NCI-H2227 treated with DMSO at 0.1 percent for 48 hours (cell line): ENCODE data around the gene FSTL5.
"Not testable (repeated sequence)": the region's sequence is repeated elsewhere in the genome, so short reads cannot be mapped to it uniquely, and the experiment has no call there.

Source experiments
- DNase-seq: peaks from one replicate; lab custom pipeline; 2025; lab: John Stamatoyannopoulos, UW

The FSTL5 gene

GRCh38 chr4:161841759-161842158, 322.0 kb downstream of the FSTL5 start:
- no peak for DNase-seq

GRCh38 chr4:161829591-161829990, 334.2 kb downstream of the FSTL5 start:
- no peak for DNase-seq

GRCh38 chr4:161828061-161828460, 335.7 kb downstream of the FSTL5 start:
- no peak for DNase-seq

GRCh38 chr4:161827013-161827412, 336.8 kb downstream of the FSTL5 start:
- no peak for DNase-seq

- DNase-seq = no peak
These were observed 340.4 kb downstream of the FSTL5 start for GRCh38 chr4:161823450-161823849.

GRCh38 chr4:161822174-161822573, 341.6 kb downstream of the FSTL5 start:
- no peak for DNase-seq

GRCh38 chr4:161817914-161818313, 345.9 kb downstream of the FSTL5 start:
- no peak for DNase-seq

GRCh38 chr4:161816958-161817357, 346.8 kb downstream of the FSTL5 start:
- no peak for DNase-seq

GRCh38 chr4:161815841-161816240, 348.0 kb downstream of the FSTL5 start:
- no peak for DNase-seq

- DNase-seq = no peak
These were observed 349.9 kb downstream of the FSTL5 start for GRCh38 chr4:161813889-161814288.

- DNase-seq = no peak
These were observed 350.4 kb downstream of the FSTL5 start for GRCh38 chr4:161813389-161813788.

GRCh38 chr4:161803171-161803570, 360.6 kb downstream of the FSTL5 start:
- DNase-seq = no peak

- DNase-seq = no peak
These were observed 364.1 kb downstream of the FSTL5 start for GRCh38 chr4:161799710-161800109.

GRCh38 chr4:161792991-161793390, 370.8 kb downstream of the FSTL5 start:
- no peak for DNase-seq

- no peak for DNase-seq
These were observed 371.8 kb downstream of the FSTL5 start for GRCh38 chr4:161791796-161792556.

GRCh38 chr4:161767116-161767515, 396.7 kb downstream of the FSTL5 start:
- DNase-seq = no peak

- no peak for DNase-seq
These were observed 401.0 kb downstream of the FSTL5 start for GRCh38 chr4:161762796-161763195.

- DNase-seq = no peak
These were observed 403.8 kb downstream of the FSTL5 start for GRCh38 chr4:161760008-161760407.

GRCh38 chr4:161758412-161758811, 405.4 kb downstream of the FSTL5 start:
- not testable (repeated sequence) for DNase-seq

GRCh38 chr4:161728929-161729328, 434.9 kb downstream of the FSTL5 start:
- DNase-seq = no peak

- no peak for DNase-seq
These were observed 441.9 kb downstream of the FSTL5 start for GRCh38 chr4:161721947-161722346.

- no peak for DNase-seq
These were observed 446.7 kb downstream of the FSTL5 start for GRCh38 chr4:161717084-161717483.

- no peak for DNase-seq
These were observed 448.9 kb downstream of the FSTL5 start for GRCh38 chr4:161714931-161715330.
